Measurements from ENCODE around the gene TTC21B. TPM values are rescaled to one million over a fixed set of nuclear protein-coding genes. Genes with fewer than 3 reads are reported as not detected.

TTC21B gene
- total and polyA plus RNA-seq, 2 of the 8 experiments (the other 6 are each of a cell fraction or from before 2014, with no cell fraction given), result 6.9 to 20.8 TPM

- H4K8ac ChIP-seq (ENCODE audit: extremely low read depth, insufficient read depth, low read length), result no peak overlapping the region
- POLR2A ChIA-PET (ENCODE audit: partially characterized antibody), result interaction anchor here (0.6 to 0.7 kb wide), 2 partner anchors 70 to 117 kb away, joined by 3 read pairs; no protein-coding TSS in a partner anchor
- FAIRE-seq (no peak), DNase-seq (ENCODE audit: low read depth in 1 of 2, low spot score in 2 of 2) (no peak)
- 91% methylated on average over 6 of the region's 6 CpGs; no CpG with 5 or more reads in 1 of the 2 experiments for WGBS, 2 experiments (ENCODE audit: extremely low coverage in 1 of 2, insufficient coverage in 1 of 2, insufficient read length in 1 of 2, insufficient replicate concordance in 2 of 2, low coverage in 1 of 2, low lambda C conversion rate in 2 of 2, missing lambda C conversion rate in 1 of 2)
- no peak overlapping the region for H2BK5ac ChIP-seq (ENCODE audit: low read depth, low read length)
- H3K56ac ChIP-seq (replicated peaks; ENCODE audit: insufficient read length, low read depth, low read length), result no peak overlapping the region
- no peaks in the 10 kb centered on the region for H3K23me2 ChIP-seq (ENCODE audit: low read depth, low read length)
- H3K14ac ChIP-seq (ENCODE audit: insufficient read length), result no peak overlapping the region
- no peak overlapping the region for H4K5ac ChIP-seq (ENCODE audit: insufficient read length, low read depth, low read length)
- no peaks in the 10 kb centered on the region for H3K9me3 ChIP-seq (ENCODE audit: insufficient read depth in 2 of 2, low read depth in 1 of 2, low read length in 1 of 2)
- no peaks in the 10 kb centered on the region for H3K4me1 ChIP-seq (replicated peaks in 1 of 4; ENCODE audit: control insufficient read depth in 3 of 4, insufficient read depth in 4 of 4, low read length in 3 of 4)
- H4K20me1 ChIP-seq (replicated peaks in 1 of 2; ENCODE audit: control insufficient read depth in 1 of 2, insufficient read depth in 2 of 2, low read length in 2 of 2), result no peaks in the 10 kb centered on the region
- H2BK15ac ChIP-seq (ENCODE audit: low read length), result no peak overlapping the region
- H3K79me1 ChIP-seq (ENCODE audit: low read depth, low read length), result no peaks in the 10 kb centered on the region
- H3K36me3 ChIP-seq (ENCODE audit: control insufficient read depth in 2 of 4, insufficient read depth in 4 of 4, low read length in 3 of 4), result no peaks in the 10 kb centered on the region; a peak in 2 of 8 replicates
- H3K4me2 ChIP-seq (ENCODE audit: insufficient read depth in 1 of 2, low read depth in 2 of 2, low read length in 2 of 2), result no peak overlapping the region
- no peak overlapping the region for H3K23ac ChIP-seq (ENCODE audit: insufficient read length)
- no peak overlapping the region for H3K4ac ChIP-seq (replicated peaks; ENCODE audit: insufficient read length, low read depth, low read length)
- no peak overlapping the region for H3K4me3 ChIP-seq (ENCODE audit: extremely low read depth in 1 of 4, insufficient read depth in 2 of 4, low read depth in 3 of 4, low read length in 4 of 4)
- no peaks in the 10 kb centered on the region for H3K27me3 ChIP-seq (replicated peaks in 1 of 4; ENCODE audit: control insufficient read depth in 3 of 4, extremely low read depth in 1 of 4, insufficient read depth in 3 of 4, low read length in 3 of 4)
- no peak overlapping the region for H4K91ac ChIP-seq (replicated peaks; ENCODE audit: insufficient read length, low read length)
- no peak for TF ChIP-seq PHF8 (conservative IDR thresholded peaks at IDR 0.05; ENCODE audit: low read depth, low read length)
- no peak for TF ChIP-seq RXRA (IDR thresholded peaks at IDR 0.05; ENCODE audit: insufficient read depth, low read depth, low read length)
- TF ChIP-seq CEBPB (IDR thresholded peaks at IDR 0.05; ENCODE audit: low read depth, low read length), result no peak
- TF ChIP-seq BRCA1 (IDR thresholded peaks at IDR 0.05; ENCODE audit: low read depth, low read length), result no peak
- no peak for TF ChIP-seq HDAC2 (IDR thresholded peaks at IDR 0.05; ENCODE audit: borderline replicate concordance in 1 of 2, low read depth in 2 of 2, low read length in 2 of 2)
- TF ChIP-seq CBX8 (IDR thresholded peaks at IDR 0.05; ENCODE audit: borderline replicate concordance, low read depth, low read length), result no peak
- no peak for TF ChIP-seq TBP (IDR thresholded peaks at IDR 0.05; ENCODE audit: low read depth, low read length)
- no peak for TF ChIP-seq TEAD4 (IDR thresholded peaks at IDR 0.05; ENCODE audit: low read depth, low read length)
- no peak for TF ChIP-seq FOSL1 (IDR thresholded peaks at IDR 0.05; ENCODE audit: insufficient read depth, low read depth, low read length)
- TF ChIP-seq TAF7 (optimal IDR thresholded peaks at IDR 0.05; ENCODE audit: borderline replicate concordance, low read depth, low read length), result no peak
- no peak for TF ChIP-seq SP1 (IDR thresholded peaks at IDR 0.05; ENCODE audit: low read depth, low read length)
- TF ChIP-seq ZNF274 (IDR thresholded peaks at IDR 0.05; ENCODE audit: borderline replicate concordance, extremely low read depth, low read length), result no peak
- TF ChIP-seq EP300 (IDR thresholded peaks at IDR 0.05; ENCODE audit: borderline replicate concordance in 1 of 2, low read depth in 2 of 2, low read length in 2 of 2), result no peak
- H2BK12ac ChIP-seq (ENCODE audit: low read depth, low read length), result no peak overlapping the region
- no peak overlapping the region for H2AK5ac ChIP-seq (ENCODE audit: low read depth, low read length)
- H2BK20ac ChIP-seq (ENCODE audit: low read length), result no peak overlapping the region
- no peak overlapping the region for H3K9ac ChIP-seq (replicated peaks in 1 of 4; ENCODE audit: extremely low read depth in 1 of 4, low read depth in 3 of 4, low read length in 3 of 4)
- no peak overlapping the region for H2BK120ac ChIP-seq (replicated peaks; ENCODE audit: low read depth, low read length)
- no peak overlapping the region for H2AFZ ChIP-seq (ENCODE audit: low read length)
- CTCF ChIA-PET (ENCODE audit: partially characterized antibody), result interaction anchor here (0.7 to 5.4 kb wide), 4 partner anchors 24 to 466 kb away, joined by 3 to 37 read pairs (median 5); no protein-coding TSS in a partner anchor
- no peaks in the 10 kb centered on the region for H3K79me2 ChIP-seq (ENCODE audit: control insufficient read depth in 1 of 2, insufficient read depth in 2 of 2, low read length in 2 of 2)
- no peak overlapping the region for H3K27ac ChIP-seq (ENCODE audit: low read depth, low read length)
- H3K18ac ChIP-seq (ENCODE audit: extremely low read depth, low read length), result no peak overlapping the region
Observed at GRCh38 chr2:165870346-165870745, 83.2 kb downstream of the TTC21B start.
